ENCODE results near the gene VSTM2L. TPM values are rescaled to one million over a fixed set of nuclear protein-coding genes. Genes with fewer than 3 reads are reported as not detected.

Gene VSTM2L
- total and polyA plus RNA-seq, 2 donors (not counting 3 experiments of a cell fraction or from before 2014, with no cell fraction given) = 0.18 TPM; not detected in 1

- H3K4me3 ChIP-seq (replicated peaks in 1 of 3; ENCODE audit: insufficient read depth in 1 of 3, low read depth in 1 of 3, low read length in 3 of 3) = no peak overlapping the region
- POLR2A ChIA-PET = no interaction called here
- no peaks in the 10 kb centered on the region for H3K36me3 ChIP-seq (ENCODE audit: control insufficient read depth in 2 of 2, extremely low read depth in 1 of 2, insufficient read depth in 2 of 2, low read length in 2 of 2)
- dilution Hi-C loops (cut with MboI; ENCODE audit: extremely low pct_ligation_motif_present, low sequenced_read_pairs) = no loop called here
- DNase-seq (ENCODE audit: low read depth, low spot score) (no peak), FAIRE-seq (no peak)
- H3K4me1 ChIP-seq (ENCODE audit: control insufficient read depth, extremely low read depth, insufficient read depth, low read length) = no peaks in the 10 kb centered on the region
- peaks cover 8 to 15% of the 10 kb centered on the region in 2 experiments for H3K27me3 ChIP-seq (ENCODE audit: control insufficient read depth in 2 of 2, insufficient read depth in 2 of 2, low read length in 2 of 2)
- no peak overlapping the region for H3K27ac ChIP-seq (ENCODE audit: insufficient read depth, low read depth, low read length)
- no peak overlapping the region for H3K9ac ChIP-seq (replicated peaks; ENCODE audit: extremely low read depth, insufficient read depth, low read length)
- H3K9me1 ChIP-seq (replicated peaks; ENCODE audit: control insufficient read depth, extremely low read depth, insufficient read depth, low read length) = no peaks in the 10 kb centered on the region
- TF ChIP-seq POLR2A (IDR thresholded peaks at IDR 0.05; ENCODE audit: low read depth, low read length) = no peak
- no peak for TF ChIP-seq GATA2 (IDR thresholded peaks at IDR 0.05; ENCODE audit: insufficient read depth, insufficient read length, low read depth, low read length)
- no peak for TF ChIP-seq EZH2 (IDR thresholded peaks at IDR 0.05; ENCODE audit: borderline replicate concordance, low read depth, low read length, severe bottlenecking)
- TF ChIP-seq FOS (IDR thresholded peaks at IDR 0.05; ENCODE audit: borderline replicate concordance, insufficient read depth, low read length) = no peak
- no peak for TF ChIP-seq MYC (IDR thresholded peaks at IDR 0.05; ENCODE audit: low read depth, low read length)
- no peak for TF ChIP-seq JUN (IDR thresholded peaks at IDR 0.05; ENCODE audit: borderline replicate concordance, insufficient read depth, insufficient read length, low read depth)
- no peak for TF ChIP-seq CTCF (IDR thresholded peaks at IDR 0.05; ENCODE audit: extremely low read depth in 1 of 2, insufficient read depth in 1 of 2, low read depth in 1 of 2, low read length in 2 of 2)
- TF ChIP-seq POLR2AphosphoS5 (IDR thresholded peaks at IDR 0.05; ENCODE audit: insufficient read depth, low read depth, low read length) = no peak
- TF ChIP-seq, protein P1, sequence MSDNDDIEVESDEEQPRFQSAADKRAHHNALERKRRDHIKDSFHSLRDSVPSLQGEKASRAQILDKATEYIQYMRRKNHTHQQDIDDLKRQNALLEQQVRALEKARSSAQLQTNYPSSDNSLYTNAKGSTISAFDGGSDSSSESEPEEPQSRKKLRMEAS (IDR thresholded peaks at IDR 0.05; ENCODE audit: insufficient read depth, insufficient read length) = no peak
- H3K4me2 ChIP-seq (ENCODE audit: insufficient read depth, low read length) = no peak overlapping the region
- intact Hi-C loops (cut with micrococcal nuclease) = no loop called here
- CTCF ChIA-PET = interaction anchor here (0.9 to 1.9 kb wide), 8 partner anchors 8 to 415 kb away, joined by 3 to 6 read pairs (median 4); no protein-coding TSS in a partner anchor
- H4K20me1 ChIP-seq (replicated peaks; ENCODE audit: control insufficient read depth, extremely low read depth, insufficient read depth, low read length) = no peaks in the 10 kb centered on the region
- H2AFZ ChIP-seq (ENCODE audit: low read depth, low read length) = no peak overlapping the region
- BruUV-seq (replicated peaks) = no TSS peak
- no peaks in the 10 kb centered on the region for H3K9me3 ChIP-seq (replicated peaks; ENCODE audit: control insufficient read depth, insufficient read depth, low read length)
- H3K79me2 ChIP-seq (ENCODE audit: control insufficient read depth, insufficient read depth, low read length) = no peaks in the 10 kb centered on the region
These were observed 76.4 kb downstream of the VSTM2L start for GRCh38 chr20:37979021-37979985.
